Glutamatergic neuron (in vitro differentiated cells): ENCODE results near the gene CNOT6. TPM values are rescaled to one million over a fixed set of nuclear protein-coding genes. Genes with fewer than 3 reads are reported as not detected.

Source experiments
- DNase-seq: peaks from one replicate; pipeline ENCODE4 v3.0.0; 2022
- H3K27ac Mint-ChIP-seq: one replicate; pipeline ENCODE4 v1.8.0; 2020; ENCODE audit warnings: mild to moderate bottlenecking, mixed read lengths, inconsistent platforms; ENCODE audit not compliant: unreplicated experiment
- H3K27me3 Mint-ChIP-seq: one replicate; pipeline ENCODE4 v1.8.0; 2020; ENCODE audit warnings: mild to moderate bottlenecking, moderate library complexity, mixed read lengths, inconsistent platforms; ENCODE audit not compliant: unreplicated experiment
- H3K36me3 Mint-ChIP-seq: one replicate; pipeline ENCODE4 v1.8.0; 2020; ENCODE audit warnings: mild to moderate bottlenecking, mixed read lengths, inconsistent platforms; ENCODE audit not compliant: unreplicated experiment
- H3K4me1 Mint-ChIP-seq: one replicate; pipeline ENCODE4 v1.8.0; 2020; ENCODE audit warnings: mild to moderate bottlenecking, low read depth, mixed read lengths, inconsistent platforms; ENCODE audit not compliant: unreplicated experiment
- H3K4me3 Mint-ChIP-seq: one replicate; pipeline ENCODE4 v1.8.0; 2020; ENCODE audit warnings: mild to moderate bottlenecking, mixed read lengths, inconsistent platforms; ENCODE audit not compliant: unreplicated experiment
- H3K9me3 Mint-ChIP-seq: one replicate; pipeline ENCODE4 v1.8.0; 2020; ENCODE audit warnings: mild to moderate bottlenecking, moderate library complexity, mixed read lengths, inconsistent platforms; ENCODE audit not compliant: unreplicated experiment
- CTCF ChIP-seq: fragments of 200-600 bp; sonication (generic); IDR thresholded peaks from one replicate; pipeline ENCODE4 v1.5.0; 2021; ENCODE audit not compliant: partially characterized antibody, unreplicated experiment
- total RNA-seq: library from RNA; stranded (reverse); fragmentation: NEBNext Ultra II Directional; extraction: Animal tissue kit (Norgen Biotek cat#: 25700); gene quantifications from one replicate; pipeline ENCODE4 v1.2.1, GENCODE V29; 2021; ENCODE audit not compliant: unreplicated experiment

CNOT6 gene
- total RNA-seq, 1 donor from 2014 or later: 62.0 TPM

DNA sequence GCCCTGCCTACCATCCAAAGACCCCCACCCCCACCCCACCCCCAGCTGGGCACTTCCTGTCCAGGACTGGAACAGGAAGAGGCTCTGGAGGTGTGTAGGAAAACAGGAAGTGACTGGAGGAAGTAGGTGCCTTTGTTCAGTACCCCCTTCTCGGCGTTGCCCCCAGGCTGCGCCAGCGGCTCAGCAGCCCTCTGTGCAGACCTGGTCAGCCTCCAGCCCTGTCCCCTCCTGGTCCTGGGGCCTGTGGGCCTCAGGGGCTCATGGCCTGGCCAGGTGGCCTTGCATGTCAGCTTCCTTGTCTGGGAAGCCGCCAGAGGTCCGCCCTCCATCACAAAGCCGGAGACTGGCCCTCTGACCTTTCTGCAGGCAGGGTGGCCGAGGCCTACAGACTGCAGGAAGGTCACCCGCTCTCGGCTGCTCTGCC is 129.2 kb downstream of the CNOT6 start:
- TF ChIP-seq CTCF: no peak
- Mint-ChIP-seq H3K36me3 (no peaks in the 10 kb centered on the region), H3K4me1 (no peaks in the 10 kb centered on the region), H3K27me3 (peaks cover 4% of the 10 kb centered on the region), H3K4me3 (no peak overlapping the region), H3K9me3 (peaks cover 1% of the 10 kb centered on the region), H3K27ac (no peak overlapping the region)
- DNase-seq: no peak

GRCh38 chr5:180623844-180624243 is 129.7 kb downstream of the CNOT6 start:
- Mint-ChIP-seq H3K27me3 (peaks cover 4% of the 10 kb centered on the region), H3K27ac (no peak overlapping the region)

DNA sequence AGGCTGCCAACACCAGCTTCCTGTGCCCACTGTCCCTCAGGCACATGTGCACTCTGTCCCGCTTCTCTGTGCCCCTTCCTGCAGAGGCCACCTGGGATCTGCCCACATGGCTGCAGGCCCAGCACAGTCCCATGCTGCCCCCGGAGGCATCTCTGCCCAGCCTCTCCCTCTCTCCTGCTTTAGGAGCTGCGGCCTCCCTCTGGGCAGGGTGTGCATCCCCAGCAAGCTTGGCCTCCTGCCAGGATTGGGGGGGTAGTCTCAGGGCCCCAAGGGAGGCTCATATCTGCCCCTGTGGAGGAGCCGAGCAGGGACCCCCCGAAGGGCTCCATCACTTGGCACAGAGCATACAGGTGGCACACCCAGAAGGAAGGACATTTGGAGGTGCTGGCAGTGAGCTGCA is 130.4 kb downstream of the CNOT6 start:
- Mint-ChIP-seq H3K4me1 (no peaks in the 10 kb centered on the region), H3K36me3 (no peaks in the 10 kb centered on the region), H3K9me3 (peaks cover 1% of the 10 kb centered on the region), H3K27me3 (peaks cover 4% of the 10 kb centered on the region), H3K4me3 (no peak overlapping the region), H3K27ac (no peak overlapping the region)
- DNase-seq: no peak
- TF ChIP-seq CTCF: no peak

More at GRCh38 chr5:180623844-180624243, 129.7 kb downstream of the CNOT6 start:
- H3K4me3 Mint-ChIP-seq: no peak overlapping the region
- H3K9me3 Mint-ChIP-seq: peaks cover 1% of the 10 kb centered on the region
- no peak for TF ChIP-seq CTCF
- H3K36me3 Mint-ChIP-seq: no peaks in the 10 kb centered on the region
- DNase-seq: no peak
- H3K4me1 Mint-ChIP-seq: no peaks in the 10 kb centered on the region

DNA sequence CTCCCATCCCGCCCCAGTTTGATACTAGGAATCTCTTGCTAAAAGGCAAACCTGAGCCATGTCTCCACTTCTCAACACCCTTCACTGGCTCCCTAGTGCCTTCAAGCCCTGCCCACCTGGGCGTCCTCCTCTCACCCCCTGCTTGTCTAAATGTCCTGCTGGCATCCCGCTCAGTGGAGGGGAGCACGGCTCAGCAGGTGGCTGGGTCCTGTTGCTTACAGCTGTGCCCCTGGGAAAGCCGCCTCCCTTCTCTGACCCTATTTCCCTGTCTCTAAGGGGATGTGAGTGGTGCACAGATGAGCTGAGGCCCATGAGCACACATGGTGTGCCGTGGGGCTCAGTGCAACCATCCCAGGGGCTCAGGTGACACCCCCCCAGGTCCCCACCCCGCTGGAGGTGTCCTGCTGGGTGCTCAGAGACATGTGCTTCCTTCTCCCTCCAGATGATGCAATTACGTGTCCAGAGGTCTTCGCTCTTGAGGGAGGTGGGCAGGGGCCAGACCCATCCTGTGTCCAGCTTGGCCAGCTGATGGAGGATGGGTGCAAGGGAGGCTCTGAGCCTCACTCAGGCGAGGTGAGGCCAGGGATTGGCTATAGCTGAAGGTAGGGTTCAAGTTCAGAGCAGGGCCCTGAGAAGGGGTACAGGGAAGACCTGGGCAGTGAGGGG is 131.1 kb downstream of the CNOT6 start:
- no peak for TF ChIP-seq CTCF
- Mint-ChIP-seq H3K9me3 (peaks cover 1% of the 10 kb centered on the region), H3K4me3 (no peak overlapping the region), H3K4me1 (no peaks in the 10 kb centered on the region), H3K27ac (no peak overlapping the region), H3K27me3 (peaks cover 4% of the 10 kb centered on the region), H3K36me3 (no peaks in the 10 kb centered on the region)
- no peak for DNase-seq

DNA sequence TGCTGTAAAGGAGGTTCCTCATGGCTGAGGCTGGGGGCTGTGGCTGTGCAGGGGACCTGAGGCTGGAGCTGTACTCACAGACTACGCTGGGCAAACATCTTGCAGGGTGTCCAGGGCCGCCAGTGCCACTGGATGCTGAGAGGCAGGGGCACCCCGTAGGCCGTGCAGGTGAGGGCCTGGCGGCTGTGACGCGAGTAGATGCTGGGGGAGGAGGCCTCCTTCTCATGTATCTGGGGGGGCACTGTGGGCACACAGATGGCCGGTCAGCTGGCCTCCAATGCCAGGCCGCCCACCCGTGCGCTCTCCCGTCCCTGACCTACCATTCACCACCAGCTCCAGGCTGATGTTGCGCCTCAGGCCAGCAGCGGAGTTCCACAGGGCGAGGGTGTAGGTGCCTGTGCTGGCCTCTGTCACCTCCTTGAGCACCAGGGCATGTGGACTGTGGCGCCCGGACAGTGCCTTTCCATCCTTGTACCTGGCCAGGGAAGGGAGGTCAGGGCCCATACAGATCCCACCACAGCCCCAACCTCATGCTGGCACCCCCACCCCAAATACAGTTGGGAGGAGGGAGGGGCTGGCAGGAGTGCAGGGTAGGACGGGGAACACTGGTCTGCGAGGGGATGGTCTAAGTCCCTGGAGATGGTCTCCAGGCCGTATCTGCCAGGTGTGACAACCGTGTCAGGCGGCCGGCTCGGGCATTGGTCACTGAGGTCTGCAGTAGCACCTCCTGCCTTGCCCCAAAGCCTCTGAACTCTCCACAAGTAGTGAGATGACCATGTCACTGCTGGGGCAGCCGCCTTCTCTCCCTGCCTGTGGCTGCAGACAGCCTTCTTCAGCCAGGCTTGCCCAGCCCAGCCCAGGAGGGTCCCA is 131.8 kb downstream of the CNOT6 start:
- no peak for DNase-seq
- peaks cover 1% of the 10 kb centered on the region for H3K9me3 Mint-ChIP-seq
- H3K27me3 Mint-ChIP-seq: peaks cover 4% of the 10 kb centered on the region
- no peak for TF ChIP-seq CTCF
- H3K36me3 Mint-ChIP-seq: no peaks in the 10 kb centered on the region
- H3K4me3 Mint-ChIP-seq: no peak overlapping the region
- no peak overlapping the region for H3K27ac Mint-ChIP-seq
- no peaks in the 10 kb centered on the region for H3K4me1 Mint-ChIP-seq
